ENCODE data around the gene NPIPB6.
"Not testable (repeated sequence)": the region's sequence is repeated elsewhere in the genome, so short reads cannot be mapped to it uniquely, and the experiment has no call there.

DNA sequence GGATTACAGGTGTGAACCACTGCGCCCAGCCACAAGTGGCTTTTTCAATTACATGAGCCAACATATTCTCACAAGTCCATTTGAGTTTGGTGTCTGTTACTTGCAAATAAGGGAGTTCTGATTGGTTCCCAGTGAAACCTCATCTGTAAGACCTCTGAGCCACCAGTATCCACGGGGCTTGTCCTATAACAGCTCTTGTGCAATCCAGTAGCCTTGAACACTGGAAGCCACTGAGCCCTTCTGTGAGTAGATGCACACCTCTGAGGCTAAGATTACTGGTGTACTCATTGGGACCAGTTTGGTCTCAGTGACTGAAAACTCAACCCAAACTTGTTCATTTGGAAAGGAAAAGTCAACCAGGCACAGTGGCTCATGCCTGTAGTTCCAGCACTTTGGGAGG is 32.3 kb downstream of the NPIPB6 start:
- TF ChIP-seq, protein P1, sequence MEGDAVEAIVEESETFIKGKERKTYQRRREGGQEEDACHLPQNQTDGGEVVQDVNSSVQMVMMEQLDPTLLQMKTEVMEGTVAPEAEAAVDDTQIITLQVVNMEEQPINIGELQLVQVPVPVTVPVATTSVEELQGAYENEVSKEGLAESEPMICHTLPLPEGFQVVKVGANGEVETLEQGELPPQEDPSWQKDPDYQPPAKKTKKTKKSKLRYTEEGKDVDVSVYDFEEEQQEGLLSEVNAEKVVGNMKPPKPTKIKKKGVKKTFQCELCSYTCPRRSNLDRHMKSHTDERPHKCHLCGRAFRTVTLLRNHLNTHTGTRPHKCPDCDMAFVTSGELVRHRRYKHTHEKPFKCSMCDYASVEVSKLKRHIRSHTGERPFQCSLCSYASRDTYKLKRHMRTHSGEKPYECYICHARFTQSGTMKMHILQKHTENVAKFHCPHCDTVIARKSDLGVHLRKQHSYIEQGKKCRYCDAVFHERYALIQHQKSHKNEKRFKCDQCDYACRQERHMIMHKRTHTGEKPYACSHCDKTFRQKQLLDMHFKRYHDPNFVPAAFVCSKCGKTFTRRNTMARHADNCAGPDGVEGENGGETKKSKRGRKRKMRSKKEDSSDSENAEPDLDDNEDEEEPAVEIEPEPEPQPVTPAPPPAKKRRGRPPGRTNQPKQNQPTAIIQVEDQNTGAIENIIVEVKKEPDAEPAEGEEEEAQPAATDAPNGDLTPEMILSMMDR (IDR thresholded peaks at IDR 0.05), result not testable (repeated sequence)
- TF ChIP-seq EP300 (IDR thresholded peaks at IDR 0.05), result not testable (repeated sequence)
